GM18498 (cell line): ENCODE measurements around the gene MND1.

ENCODE experiments used
- ATAC-seq: cut with Tn5 transposase; IDR thresholded peaks from one replicate; pipeline ENCODE4 v1.9.1; 2021; ENCODE audit warnings: mild to moderate bottlenecking, moderate library complexity; ENCODE audit not compliant: unreplicated experiment

The MND1 gene

GRCh38 chr4:153344131-153345011, at the start of gene MND1:
TSS of gene MND1 (plus strand) at chr4:153344688. CDS start at chr4:153344738, 50 bp downstream.
- peak; percentile 86 for ATAC-seq

- no peak for ATAC-seq
Measured at GRCh38 chr4:153295131-153295755, 49.2 kb upstream of the MND1 start.

- ATAC-seq, result no peak
Measured at GRCh38 chr4:153296040-153296823, 48.3 kb upstream of the MND1 start.

GRCh38 chr4:153297116-153297515, 47.4 kb upstream of the MND1 start:
- no peak for ATAC-seq

- no peak for ATAC-seq
Measured at GRCh38 chr4:153310793-153311192, 33.7 kb upstream of the MND1 start.

- ATAC-seq, result no peak
Measured at GRCh38 chr4:153314915-153315314, 29.6 kb upstream of the MND1 start.

- ATAC-seq, result peak; percentile 63
Measured at GRCh38 chr4:153318696-153319320, 25.7 kb upstream of the MND1 start.

- no peak for ATAC-seq
Measured at GRCh38 chr4:153322791-153323190, 21.7 kb upstream of the MND1 start.

GRCh38 chr4:153324046-153324445, 20.4 kb upstream of the MND1 start:
- ATAC-seq, result no peak

- no peak for ATAC-seq
Measured at GRCh38 chr4:153325558-153325957, 18.9 kb upstream of the MND1 start.

- ATAC-seq, result no peak
Measured at GRCh38 chr4:153326513-153326912, 18.0 kb upstream of the MND1 start.

GRCh38 chr4:153327247-153327646, 17.2 kb upstream of the MND1 start:
- ATAC-seq, result no peak

- ATAC-seq, result no peak
Measured at GRCh38 chr4:153332936-153333335, 11.6 kb upstream of the MND1 start.

GRCh38 chr4:153333874-153334273, 10.6 kb upstream of the MND1 start:
- no peak for ATAC-seq

GRCh38 chr4:153335665-153336064, 8.8 kb upstream of the MND1 start:
- no peak for ATAC-seq

GRCh38 chr4:153337686-153338085, 6.8 kb upstream of the MND1 start:
- ATAC-seq, result no peak

- no peak for ATAC-seq
Measured at GRCh38 chr4:153341575-153342090, 2.9 kb upstream of the MND1 start.

GRCh38 chr4:153342751-153343552, 1.5 kb upstream of the MND1 start:
- ATAC-seq, result no peak

- ATAC-seq, result peak; percentile 40
Measured at GRCh38 chr4:153345012-153345981, 809 bp downstream of the MND1 start.
